GM21390 (cell line): ENCODE results near the gene G6PD.
A peak's percentile ranks its signal among the peaks of the same experiment; 100 is the strongest.
"Not testable (repeated sequence)": the region's sequence is repeated elsewhere in the genome, so short reads cannot be mapped to it uniquely, and the experiment has no call there.

Experiments used
- ATAC-seq: cut with Tn5 transposase; IDR thresholded peaks from one replicate; pipeline ENCODE4 v1.9.1; 2021; ENCODE audit not compliant: unreplicated experiment

The G6PD gene

GRCh38 chrX:154546354-154547244 lies at the start of gene G6PD:
Gene G6PD (minus strand): TSS chrX:154546846. CDS start chrX:154546155, 691 bp downstream.
- ATAC-seq = peak; percentile 48

DNA sequence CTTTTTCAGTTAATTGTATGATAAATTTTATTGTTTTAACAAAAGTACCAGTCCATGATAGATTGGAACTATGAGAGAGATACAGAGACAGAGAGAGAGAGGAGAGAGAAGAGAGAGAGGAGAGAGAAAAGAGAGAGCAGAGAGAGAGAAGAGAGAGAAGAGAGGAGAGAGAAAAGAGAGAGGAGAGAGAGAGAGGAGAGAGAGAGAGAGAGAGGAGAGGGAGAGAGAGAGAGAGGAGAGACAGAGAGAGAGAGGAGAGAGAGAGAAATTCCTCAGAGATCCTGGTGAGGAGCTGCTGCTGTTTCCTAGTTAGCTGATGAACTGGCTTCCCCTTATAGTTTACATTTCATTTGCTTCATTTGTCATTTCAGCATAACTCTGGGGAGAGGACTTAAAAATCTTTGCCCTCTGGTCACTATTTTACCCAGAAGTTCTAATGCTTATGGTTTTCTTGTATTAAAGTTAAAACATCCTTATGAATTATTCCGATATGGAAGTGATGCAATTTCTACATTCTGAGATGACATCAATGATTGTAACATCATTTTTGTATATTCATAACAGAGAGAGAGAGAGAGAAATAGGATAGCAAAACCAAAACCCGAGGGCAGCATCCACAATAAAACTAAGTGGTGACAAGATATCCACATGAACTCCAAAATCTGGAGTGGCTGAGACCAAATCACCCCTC lies 49.1 kb upstream of the G6PD start:
- no peak for ATAC-seq

DNA sequence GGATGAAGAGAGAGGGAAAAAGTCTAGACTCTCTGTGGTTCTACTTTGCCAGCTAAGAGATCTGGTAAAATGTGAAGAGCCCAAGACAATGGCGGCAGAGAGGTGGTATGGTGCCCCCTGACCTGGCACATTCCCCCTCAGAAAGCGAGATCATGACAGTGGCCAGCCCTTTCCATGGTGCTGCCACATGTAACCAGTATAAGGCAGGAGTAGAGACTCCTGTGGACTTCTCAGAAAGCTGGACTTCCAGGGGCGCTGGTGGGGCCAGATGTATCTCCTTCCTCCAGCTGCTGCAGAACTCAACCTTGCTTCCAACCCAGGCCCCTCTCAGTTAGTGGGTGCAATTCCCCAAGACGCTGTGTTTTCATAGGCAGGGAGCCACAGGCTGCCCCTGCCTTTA lies 47.8 kb upstream of the G6PD start:
- no peak for ATAC-seq

DNA sequence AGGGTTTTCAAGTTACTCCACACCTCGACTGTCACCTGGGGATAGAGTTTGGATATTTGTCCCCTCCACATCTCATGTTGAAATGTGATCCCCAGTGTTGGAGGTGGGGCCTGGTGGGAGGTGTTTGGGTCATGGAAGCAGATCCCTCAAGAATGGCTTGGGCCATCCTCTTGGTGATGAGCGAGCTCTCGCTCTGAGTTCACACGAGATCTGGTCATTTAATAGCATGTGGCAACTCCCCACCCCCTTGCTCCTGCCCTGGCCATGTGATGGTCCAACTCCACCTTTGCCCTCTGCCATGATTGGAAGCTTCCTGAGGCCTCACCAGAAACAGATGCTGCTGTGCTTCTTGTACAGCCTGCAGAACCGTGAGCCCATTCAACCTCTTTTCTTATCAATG lies 46.6 kb upstream of the G6PD start:
- no peak for ATAC-seq

DNA sequence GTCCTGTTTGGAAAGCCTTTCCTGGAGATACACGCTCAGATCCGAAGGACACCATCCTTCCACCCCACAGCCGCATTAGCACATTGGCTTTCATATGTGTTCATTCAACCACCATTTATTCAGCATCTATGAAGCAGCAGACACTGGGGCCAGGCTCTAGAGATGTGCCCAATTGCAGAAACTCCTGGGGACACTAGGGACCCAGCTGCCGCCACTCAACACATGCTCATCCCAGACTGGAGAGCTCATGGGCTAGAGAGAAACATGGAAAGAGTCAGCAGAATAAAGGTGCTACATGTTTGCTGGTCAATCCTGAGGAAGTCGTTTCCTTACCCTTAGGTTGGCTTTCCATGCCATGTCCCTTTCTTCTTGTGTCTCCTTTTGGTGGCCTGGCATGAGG lies 45.9 kb upstream of the G6PD start:
- no peak for ATAC-seq

DNA sequence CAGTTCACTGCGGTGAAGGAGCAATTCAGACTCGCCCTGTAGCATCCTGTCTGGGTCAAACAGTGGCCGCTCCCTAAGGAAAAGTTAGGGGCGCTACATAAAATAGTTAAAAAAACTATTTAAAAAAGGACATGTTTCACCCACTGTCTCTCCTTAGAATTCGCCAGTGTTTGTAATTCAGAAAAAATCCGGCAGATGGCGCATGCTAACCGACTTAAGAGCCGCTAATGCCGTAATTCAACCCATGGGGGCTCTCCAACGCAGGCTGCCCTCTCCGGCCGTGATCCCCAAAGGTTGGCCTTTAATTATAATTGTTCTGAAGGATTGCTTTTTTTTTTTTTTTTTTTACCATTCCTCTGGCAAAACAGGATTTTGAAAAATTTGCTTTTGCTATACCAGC lies 43.8 kb upstream of the G6PD start:
- ATAC-seq = not testable (repeated sequence)

GRCh38 chrX:154584585-154585183 lies 38.0 kb upstream of the G6PD start, which contains the start of gene CTAG1A:
Gene CTAG1A (plus strand): TSS chrX:154585133. CDS start chrX:154585207, 74 bp downstream.
- not testable (repeated sequence) for ATAC-seq

- ATAC-seq = not testable (repeated sequence)
These were observed 36.3 kb upstream of the G6PD start for GRCh38 chrX:154582994-154583393.

- not testable (repeated sequence) for ATAC-seq
These were observed 28.4 kb upstream of the G6PD start for GRCh38 chrX:154575076-154575475.

- not testable (repeated sequence) for ATAC-seq
These were observed 26.4 kb upstream of the G6PD start for GRCh38 chrX:154573061-154573460.

GRCh38 chrX:154570361-154570760 lies 23.7 kb upstream of the G6PD start:
- ATAC-seq = not testable (repeated sequence)

DNA sequence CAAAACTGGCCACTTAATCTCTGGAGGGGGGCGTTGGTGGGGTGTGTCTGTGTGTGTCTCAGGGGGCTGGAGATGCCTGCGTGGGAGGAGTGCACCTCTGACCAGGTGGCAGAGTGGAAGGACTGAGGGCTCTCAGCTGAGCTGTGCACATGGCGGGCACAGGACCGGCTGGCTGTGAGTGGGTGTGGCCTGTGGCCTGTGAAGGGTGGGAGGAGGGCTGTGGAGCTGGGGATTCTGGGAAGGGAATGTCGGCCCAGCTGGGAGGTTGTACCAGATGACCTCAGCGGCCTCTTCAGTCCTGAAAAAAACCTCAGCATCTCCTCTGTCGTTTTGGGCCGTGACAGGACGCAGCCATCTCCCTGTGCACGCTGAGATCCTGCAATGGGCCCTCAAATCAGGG lies 15.6 kb upstream of the G6PD start:
- ATAC-seq = not testable (repeated sequence)

GRCh38 chrX:154560326-154560725 lies 13.7 kb upstream of the G6PD start:
- ATAC-seq = not testable (repeated sequence)

DNA sequence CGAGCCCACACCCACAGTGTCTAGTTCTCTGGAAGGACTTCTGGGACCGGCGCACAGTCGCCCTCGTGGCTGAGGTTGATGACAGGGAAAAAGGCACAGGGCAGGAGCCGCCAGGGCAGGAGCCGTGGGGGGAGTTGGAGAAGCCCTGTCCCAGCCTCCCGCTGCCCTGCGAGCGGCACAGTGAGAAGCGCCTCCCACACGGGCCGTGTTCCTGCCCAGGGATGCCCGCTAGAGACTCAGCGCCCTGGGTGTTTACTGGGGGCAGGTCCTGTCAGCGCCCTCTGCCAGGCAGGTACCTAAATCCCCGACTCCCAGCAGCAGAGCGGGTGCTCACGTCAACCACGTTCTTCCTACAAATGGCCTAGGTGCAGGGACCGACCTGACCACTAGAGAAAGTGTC lies 12.2 kb upstream of the G6PD start:
- ATAC-seq = not testable (repeated sequence)

GRCh38 chrX:154558060-154558690 lies 11.5 kb upstream of the G6PD start:
- not testable (repeated sequence) for ATAC-seq

GRCh38 chrX:154552112-154552806 lies 5.6 kb upstream of the G6PD start:
- ATAC-seq = not testable (repeated sequence)

GRCh38 chrX:154549766-154550165 lies 3.1 kb upstream of the G6PD start:
- no peak for ATAC-seq

DNA sequence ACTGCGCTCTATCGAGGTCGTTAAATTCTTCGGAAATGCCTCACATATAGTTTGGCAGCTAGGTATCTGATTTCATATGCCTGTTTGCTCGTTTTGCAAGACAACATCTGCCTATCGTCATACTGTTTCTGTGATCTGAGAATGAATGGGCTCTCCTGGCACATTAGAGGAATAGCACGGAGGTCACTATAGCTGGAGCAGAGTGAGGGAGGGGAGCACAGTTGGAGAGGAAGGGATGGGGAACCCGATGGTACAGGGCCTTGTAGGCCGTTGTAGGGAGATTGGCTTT lies 1.3 kb upstream of the G6PD start:
- no peak for ATAC-seq

DNA sequence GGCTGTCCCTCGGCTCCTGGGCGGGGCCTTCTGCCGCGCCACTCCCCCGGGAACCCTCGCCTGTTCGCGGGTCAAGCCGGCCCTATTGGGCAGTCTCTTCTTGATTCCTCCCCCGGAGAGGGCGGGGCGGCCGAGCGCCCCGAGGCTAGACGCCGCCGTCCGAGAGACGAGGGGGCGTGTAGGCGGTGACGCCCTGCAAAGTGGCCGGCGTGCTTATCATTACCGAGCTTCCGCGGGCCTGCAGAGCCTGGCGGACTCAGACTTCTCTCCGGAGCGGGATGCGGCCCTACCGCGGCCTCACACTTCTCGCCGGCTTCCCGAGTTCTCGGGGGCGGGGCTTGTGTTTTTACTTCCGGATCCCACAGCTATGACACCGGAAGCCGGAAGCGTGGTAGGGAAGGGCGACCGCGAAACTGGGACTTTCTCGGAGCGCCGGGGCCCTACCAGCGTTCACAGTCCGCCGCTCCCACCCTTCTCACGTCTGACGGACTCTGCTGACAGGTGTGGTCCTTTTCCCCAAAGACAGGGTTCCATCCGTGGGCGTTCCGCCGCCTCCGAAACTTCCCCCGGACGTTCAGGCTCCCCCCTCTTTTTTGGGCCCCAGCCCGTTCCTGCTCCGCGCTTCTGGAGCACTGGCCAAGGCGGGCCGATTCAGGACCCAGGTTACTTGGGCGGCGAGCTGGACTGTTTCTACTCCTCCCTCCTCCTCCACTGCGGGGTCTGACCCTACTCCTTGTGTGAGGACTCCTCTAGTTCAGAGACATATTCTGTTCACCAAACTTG lies 790 bp upstream of the G6PD start, which contains the start of gene IKBKG:
Gene IKBKG (plus strand): TSS at position 376 of the 783 bp plus-strand sequence. CDS start 4,383 bp downstream, outside the sequence.
- ATAC-seq = peak; percentile 75
